Limb (tissue), 2 donors: Measurements from ENCODE around the gene KLHL29.

Source experiments
- DNase-seq, 2 donors: peaks; one replicate each; pipeline ENCODE4 v3.0.0-alpha.2; 2016; ENCODE audit errors: extremely low spot score in 2 of 2

KLHL29 gene

GRCh38 chr2:23753291-23754010, 368.5 kb downstream of the KLHL29 start:
- no peak for DNase-seq

GRCh38 chr2:23754970-23755369, 370.0 kb downstream of the KLHL29 start:
- no peak for DNase-seq

- no peak for DNase-seq
Measured at GRCh38 chr2:23756593-23757292, 371.8 kb downstream of the KLHL29 start.

GRCh38 chr2:23757686-23758433, 372.9 kb downstream of the KLHL29 start:
- DNase-seq: no peak
